Measurements from ENCODE around the gene LEFTY2.
"Not testable (repeated sequence)": the region's sequence is repeated elsewhere in the genome, so short reads cannot be mapped to it uniquely, and the experiment has no call there.

Gene LEFTY2

GRCh38 chr1:225936523-225936922 is 4.5 kb downstream of the LEFTY2 start:
- DNase-seq (ENCODE audit: low read depth) = no peak
- H3K4me3 ChIP-seq (replicated peaks; ENCODE audit: low read depth, low read length) = no peak overlapping the region
- no peak for TF ChIP-seq CTCF (IDR thresholded peaks at IDR 0.05; ENCODE audit: low read length, missing control alignments)

GRCh38 chr1:225936086-225936485 is 4.9 kb downstream of the LEFTY2 start:
- H3K4me3 ChIP-seq (replicated peaks; ENCODE audit: low read depth, low read length); DNase-seq (ENCODE audit: low read depth): not testable (repeated sequence)

- H3K4me3 ChIP-seq (replicated peaks; ENCODE audit: low read depth, low read length) = no peak overlapping the region
- DNase-seq (ENCODE audit: low read depth) = no peak
- no peak for TF ChIP-seq CTCF (IDR thresholded peaks at IDR 0.05; ENCODE audit: low read length, missing control alignments)
Observed at GRCh38 chr1:225934711-225935110, 6.3 kb downstream of the LEFTY2 start.

GRCh38 chr1:225933072-225933471 is 7.9 kb downstream of the LEFTY2 start:
- peak; percentile 57 for DNase-seq (ENCODE audit: low read depth)
- no peak for TF ChIP-seq CTCF (IDR thresholded peaks at IDR 0.05; ENCODE audit: low read length, missing control alignments)
- no peak overlapping the region for H3K4me3 ChIP-seq (replicated peaks; ENCODE audit: low read depth, low read length)

- no peak for TF ChIP-seq CTCF (IDR thresholded peaks at IDR 0.05; ENCODE audit: low read length, missing control alignments)
- no peak for DNase-seq (ENCODE audit: low read depth)
Observed at GRCh38 chr1:225931270-225932136, 9.5 kb downstream of the LEFTY2 start.

GRCh38 chr1:225930566-225930965 is 10.5 kb downstream of the LEFTY2 start:
- TF ChIP-seq CTCF (IDR thresholded peaks at IDR 0.05; ENCODE audit: low read length, missing control alignments) = no peak
- no peak for DNase-seq (ENCODE audit: low read depth)
- no peak overlapping the region for H3K4me3 ChIP-seq (replicated peaks; ENCODE audit: low read depth, low read length)

More at GRCh38 chr1:225931270-225932136, 9.5 kb downstream of the LEFTY2 start:
- no peak overlapping the region for H3K4me3 ChIP-seq (replicated peaks; ENCODE audit: low read depth, low read length)

- DNase-seq (ENCODE audit: low read depth); H3K4me3 ChIP-seq (replicated peaks; ENCODE audit: low read depth, low read length): not testable (repeated sequence)
Observed at GRCh38 chr1:225929462-225929861, 11.6 kb downstream of the LEFTY2 start.
